ENCODE measurements around the gene INTS11. TPM values are rescaled to one million over a fixed set of nuclear protein-coding genes. Genes with fewer than 3 reads are reported as not detected.
A peak's percentile ranks its signal among the peaks of the same experiment; 100 is the strongest.

The INTS11 gene
- total and polyA plus RNA-seq, 10 of the 15 experiments (the other 5 are each of a cell fraction or from before 2014, with no cell fraction given) = 2.5 to 117 (median 77.7) TPM

DNA sequence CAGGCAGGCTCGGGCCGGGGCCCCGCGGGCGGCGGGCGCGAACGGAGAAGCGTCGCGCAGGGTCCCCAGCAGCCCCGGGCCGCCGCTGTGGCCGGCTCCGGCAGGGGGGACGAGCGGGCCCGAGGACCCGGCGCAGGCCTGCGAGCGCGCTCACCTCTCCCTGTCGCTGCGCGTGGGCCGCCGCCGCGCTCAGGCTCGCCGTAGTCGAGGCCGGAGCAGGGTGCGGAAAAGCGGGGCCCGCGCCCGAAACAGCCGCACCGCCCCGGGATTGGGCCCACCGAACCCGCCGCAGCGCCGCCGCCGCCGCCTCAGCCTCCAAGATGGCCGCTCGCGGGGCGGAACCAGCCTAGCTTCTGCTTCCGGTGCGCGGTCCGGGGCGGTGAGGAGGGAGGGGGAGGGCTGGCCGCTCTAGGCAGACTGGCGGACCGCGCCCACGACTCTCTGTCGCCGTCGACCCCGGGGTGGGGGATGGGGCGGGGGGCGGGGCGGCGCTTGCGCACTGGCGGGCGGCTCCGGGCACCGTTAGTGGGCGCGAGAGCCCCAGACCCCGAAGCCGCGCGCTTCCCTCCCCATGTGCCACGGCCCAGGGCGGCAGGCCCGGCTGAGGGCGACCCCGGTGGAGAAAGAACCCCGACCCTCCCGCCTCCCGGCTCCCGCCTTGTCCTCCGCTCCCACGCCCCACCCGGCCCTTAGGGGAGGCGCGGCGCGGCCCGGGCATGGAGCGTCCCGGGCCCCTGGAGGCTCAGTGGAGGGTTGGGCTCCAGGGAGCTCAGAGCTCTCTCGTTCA, 50.8 kb downstream of the INTS11 start, which contains the start of gene UBE2J2 (continued):
- TF ChIP-seq, protein P1, sequence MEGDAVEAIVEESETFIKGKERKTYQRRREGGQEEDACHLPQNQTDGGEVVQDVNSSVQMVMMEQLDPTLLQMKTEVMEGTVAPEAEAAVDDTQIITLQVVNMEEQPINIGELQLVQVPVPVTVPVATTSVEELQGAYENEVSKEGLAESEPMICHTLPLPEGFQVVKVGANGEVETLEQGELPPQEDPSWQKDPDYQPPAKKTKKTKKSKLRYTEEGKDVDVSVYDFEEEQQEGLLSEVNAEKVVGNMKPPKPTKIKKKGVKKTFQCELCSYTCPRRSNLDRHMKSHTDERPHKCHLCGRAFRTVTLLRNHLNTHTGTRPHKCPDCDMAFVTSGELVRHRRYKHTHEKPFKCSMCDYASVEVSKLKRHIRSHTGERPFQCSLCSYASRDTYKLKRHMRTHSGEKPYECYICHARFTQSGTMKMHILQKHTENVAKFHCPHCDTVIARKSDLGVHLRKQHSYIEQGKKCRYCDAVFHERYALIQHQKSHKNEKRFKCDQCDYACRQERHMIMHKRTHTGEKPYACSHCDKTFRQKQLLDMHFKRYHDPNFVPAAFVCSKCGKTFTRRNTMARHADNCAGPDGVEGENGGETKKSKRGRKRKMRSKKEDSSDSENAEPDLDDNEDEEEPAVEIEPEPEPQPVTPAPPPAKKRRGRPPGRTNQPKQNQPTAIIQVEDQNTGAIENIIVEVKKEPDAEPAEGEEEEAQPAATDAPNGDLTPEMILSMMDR (IDR thresholded peaks at IDR 0.05 in 2 of 3, conservative IDR thresholded peaks at IDR 0.05 in 1 of 3; ENCODE audit: control insufficient read depth in 2 of 3, extremely low read depth in 1 of 3, insufficient read depth in 1 of 3, low read depth in 3 of 3, low read length in 3 of 3) = no peak; a peak in 1 of 6 replicates
- TF ChIP-seq, protein P2, sequence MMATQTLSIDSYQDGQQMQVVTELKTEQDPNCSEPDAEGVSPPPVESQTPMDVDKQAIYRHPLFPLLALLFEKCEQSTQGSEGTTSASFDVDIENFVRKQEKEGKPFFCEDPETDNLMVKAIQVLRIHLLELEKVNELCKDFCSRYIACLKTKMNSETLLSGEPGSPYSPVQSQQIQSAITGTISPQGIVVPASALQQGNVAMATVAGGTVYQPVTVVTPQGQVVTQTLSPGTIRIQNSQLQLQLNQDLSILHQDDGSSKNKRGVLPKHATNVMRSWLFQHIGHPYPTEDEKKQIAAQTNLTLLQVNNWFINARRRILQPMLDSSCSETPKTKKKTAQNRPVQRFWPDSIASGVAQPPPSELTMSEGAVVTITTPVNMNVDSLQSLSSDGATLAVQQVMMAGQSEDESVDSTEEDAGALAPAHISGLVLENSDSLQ (IDR thresholded peaks at IDR 0.05) = no peak
- TF ChIP-seq EP300 (IDR thresholded peaks at IDR 0.05; ENCODE audit: borderline replicate concordance in 1 of 2, control insufficient read depth in 1 of 2, low read depth in 2 of 2, low read length in 2 of 2) = no peak
- TF ChIP-seq YY1 (IDR thresholded peaks at IDR 0.05; ENCODE audit: low read depth, low read length) = peak; percentile 98
- TF ChIP-seq, protein P3, sequence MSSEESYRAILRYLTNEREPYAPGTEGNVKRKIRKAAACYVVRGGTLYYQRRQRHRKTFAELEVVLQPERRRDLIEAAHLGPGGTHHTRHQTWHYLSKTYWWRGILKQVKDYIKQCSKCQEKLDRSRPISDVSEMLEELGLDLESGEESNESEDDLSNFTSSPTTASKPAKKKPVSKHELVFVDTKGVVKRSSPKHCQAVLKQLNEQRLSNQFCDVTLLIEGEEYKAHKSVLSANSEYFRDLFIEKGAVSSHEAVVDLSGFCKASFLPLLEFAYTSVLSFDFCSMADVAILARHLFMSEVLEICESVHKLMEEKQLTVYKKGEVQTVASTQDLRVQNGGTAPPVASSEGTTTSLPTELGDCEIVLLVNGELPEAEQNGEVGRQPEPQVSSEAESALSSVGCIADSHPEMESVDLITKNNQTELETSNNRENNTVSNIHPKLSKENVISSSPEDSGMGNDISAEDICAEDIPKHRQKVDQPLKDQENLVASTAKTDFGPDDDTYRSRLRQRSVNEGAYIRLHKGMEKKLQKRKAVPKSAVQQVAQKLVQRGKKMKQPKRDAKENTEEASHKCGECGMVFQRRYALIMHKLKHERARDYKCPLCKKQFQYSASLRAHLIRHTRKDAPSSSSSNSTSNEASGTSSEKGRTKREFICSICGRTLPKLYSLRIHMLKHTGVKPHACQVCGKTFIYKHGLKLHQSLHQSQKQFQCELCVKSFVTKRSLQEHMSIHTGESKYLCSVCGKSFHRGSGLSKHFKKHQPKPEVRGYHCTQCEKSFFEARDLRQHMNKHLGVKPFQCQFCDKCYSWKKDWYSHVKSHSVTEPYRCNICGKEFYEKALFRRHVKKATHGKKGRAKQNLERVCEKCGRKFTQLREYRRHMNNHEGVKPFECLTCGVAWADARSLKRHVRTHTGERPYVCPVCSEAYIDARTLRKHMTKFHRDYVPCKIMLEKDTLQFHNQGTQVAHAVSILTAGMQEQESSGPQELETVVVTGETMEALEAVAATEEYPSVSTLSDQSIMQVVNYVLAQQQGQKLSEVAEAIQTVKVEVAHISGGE (CRISPR knock-in tag; IDR thresholded peaks at IDR 0.05) = no peak
- TF ChIP-seq SP1 (IDR thresholded peaks at IDR 0.05; ENCODE audit: low read depth, low read length) = peak; percentile 35
- no peak for TF ChIP-seq MXI1 (IDR thresholded peaks at IDR 0.05; ENCODE audit: low read depth, low read length)
- TF ChIP-seq ASH2L (IDR thresholded peaks at IDR 0.05; ENCODE audit: borderline replicate concordance, low read depth) = peak; percentile 83; the same call in 1 of the 2 replicates
- peak; percentile 59; the same call in 1 of the 2 replicates for TF ChIP-seq CREM (IDR thresholded peaks at IDR 0.05; ENCODE audit: low read depth)
- TF ChIP-seq MYB (IDR thresholded peaks at IDR 0.05; ENCODE audit: borderline replicate concordance, low read depth, low read length) = no peak
- no peak for TF ChIP-seq KAT2A (conservative IDR thresholded peaks at IDR 0.05; ENCODE audit: control insufficient read depth, low read depth, low read length)
- TF ChIP-seq ZNF622 (IDR thresholded peaks at IDR 0.05) = no peak
- no peak for TF ChIP-seq SREBF2 (IDR thresholded peaks at IDR 0.05; ENCODE audit: low read length)
- TF ChIP-seq TCF3 (IDR thresholded peaks at IDR 0.05; ENCODE audit: borderline replicate concordance, insufficient read depth, low read depth, low read length) = no peak
- 0 out of 2 replicates have a peak, but pooled peaks have one; percentile 50 for TF ChIP-seq POLR2AphosphoS5 (IDR thresholded peaks at IDR 0.05; ENCODE audit: low read length)
- TF ChIP-seq SIX5 (IDR thresholded peaks at IDR 0.05; ENCODE audit: low read depth, low read length, severe bottlenecking) = peak; percentile 61
- TF ChIP-seq, protein P4, sequence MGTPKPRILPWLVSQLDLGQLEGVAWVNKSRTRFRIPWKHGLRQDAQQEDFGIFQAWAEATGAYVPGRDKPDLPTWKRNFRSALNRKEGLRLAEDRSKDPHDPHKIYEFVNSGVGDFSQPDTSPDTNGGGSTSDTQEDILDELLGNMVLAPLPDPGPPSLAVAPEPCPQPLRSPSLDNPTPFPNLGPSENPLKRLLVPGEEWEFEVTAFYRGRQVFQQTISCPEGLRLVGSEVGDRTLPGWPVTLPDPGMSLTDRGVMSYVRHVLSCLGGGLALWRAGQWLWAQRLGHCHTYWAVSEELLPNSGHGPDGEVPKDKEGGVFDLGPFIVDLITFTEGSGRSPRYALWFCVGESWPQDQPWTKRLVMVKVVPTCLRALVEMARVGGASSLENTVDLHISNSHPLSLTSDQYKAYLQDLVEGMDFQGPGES (IDR thresholded peaks at IDR 0.05) = no peak
- no peak for TF ChIP-seq NFIC (IDR thresholded peaks at IDR 0.05; ENCODE audit: low read depth, low read length)
- TF ChIP-seq, protein P5, sequence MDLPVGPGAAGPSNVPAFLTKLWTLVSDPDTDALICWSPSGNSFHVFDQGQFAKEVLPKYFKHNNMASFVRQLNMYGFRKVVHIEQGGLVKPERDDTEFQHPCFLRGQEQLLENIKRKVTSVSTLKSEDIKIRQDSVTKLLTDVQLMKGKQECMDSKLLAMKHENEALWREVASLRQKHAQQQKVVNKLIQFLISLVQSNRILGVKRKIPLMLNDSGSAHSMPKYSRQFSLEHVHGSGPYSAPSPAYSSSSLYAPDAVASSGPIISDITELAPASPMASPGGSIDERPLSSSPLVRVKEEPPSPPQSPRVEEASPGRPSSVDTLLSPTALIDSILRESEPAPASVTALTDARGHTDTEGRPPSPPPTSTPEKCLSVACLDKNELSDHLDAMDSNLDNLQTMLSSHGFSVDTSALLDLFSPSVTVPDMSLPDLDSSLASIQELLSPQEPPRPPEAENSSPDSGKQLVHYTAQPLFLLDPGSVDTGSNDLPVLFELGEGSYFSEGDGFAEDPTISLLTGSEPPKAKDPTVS (IDR thresholded peaks at IDR 0.05; ENCODE audit: low read depth, low read length) = no peak
- TF ChIP-seq PML (IDR thresholded peaks at IDR 0.05; ENCODE audit: low read length) = no peak
- no peak for TF ChIP-seq CHD1 (IDR thresholded peaks at IDR 0.05; ENCODE audit: low read depth, low read length)
